Inferior parietal cortex (tissue), 1 donor: ENCODE measurements around the gene RCSD1.
"Not testable (repeated sequence)": the region's sequence is repeated elsewhere in the genome, so short reads cannot be mapped to it uniquely, and the experiment has no call there.

Experiments
- DNase-seq: peaks from one replicate; pipeline ENCODE4 v3.0.0-alpha.2; 2016; ENCODE audit errors: extremely low spot score

The RCSD1 gene

GRCh38 chr1:167629681-167630567 lies at the start of gene RCSD1:
TSS of gene RCSD1 (plus strand) at chr1:167630232. CDS start at chr1:167630424, 192 bp downstream.
- no peak for DNase-seq

GRCh38 chr1:167582064-167582463 lies 48.0 kb upstream of the RCSD1 start:
- DNase-seq, result no peak

- no peak for DNase-seq
These were observed 47.3 kb upstream of the RCSD1 start for GRCh38 chr1:167582722-167583121.

GRCh38 chr1:167584581-167584980 lies 45.5 kb upstream of the RCSD1 start:
- no peak for DNase-seq

GRCh38 chr1:167587342-167587741 lies 42.7 kb upstream of the RCSD1 start:
- no peak for DNase-seq

- DNase-seq, result no peak
These were observed 42.2 kb upstream of the RCSD1 start for GRCh38 chr1:167587872-167588271.

GRCh38 chr1:167588361-167588760 lies 41.7 kb upstream of the RCSD1 start:
- DNase-seq, result no peak

- DNase-seq, result no peak
These were observed 37.6 kb upstream of the RCSD1 start for GRCh38 chr1:167592475-167592874.

- DNase-seq, result no peak
These were observed 36.2 kb upstream of the RCSD1 start for GRCh38 chr1:167593860-167594259.

- DNase-seq, result peak; percentile 28
These were observed 35.2 kb upstream of the RCSD1 start for GRCh38 chr1:167594822-167595221.

- peak; percentile 34 for DNase-seq
These were observed 30.0 kb upstream of the RCSD1 start for GRCh38 chr1:167599957-167600581.

GRCh38 chr1:167601442-167602383 lies 28.3 kb upstream of the RCSD1 start:
- no peak for DNase-seq

- DNase-seq, result no peak
These were observed 27.2 kb upstream of the RCSD1 start for GRCh38 chr1:167602840-167603239.

GRCh38 chr1:167605576-167605975 lies 24.5 kb upstream of the RCSD1 start:
- no peak for DNase-seq

- DNase-seq, result no peak
These were observed 18.0 kb upstream of the RCSD1 start for GRCh38 chr1:167611983-167612382.

GRCh38 chr1:167612587-167613385 lies 17.2 kb upstream of the RCSD1 start:
- no peak for DNase-seq

GRCh38 chr1:167613984-167614383 lies 16.0 kb upstream of the RCSD1 start:
- not testable (repeated sequence) for DNase-seq

GRCh38 chr1:167614851-167615250 lies 15.2 kb upstream of the RCSD1 start:
- DNase-seq, result no peak

- DNase-seq, result no peak
These were observed 13.5 kb upstream of the RCSD1 start for GRCh38 chr1:167616521-167616920.

- no peak for DNase-seq
These were observed 12.6 kb upstream of the RCSD1 start for GRCh38 chr1:167617153-167618147.
